Measurements from ENCODE around the gene COL4A1.

DNA sequence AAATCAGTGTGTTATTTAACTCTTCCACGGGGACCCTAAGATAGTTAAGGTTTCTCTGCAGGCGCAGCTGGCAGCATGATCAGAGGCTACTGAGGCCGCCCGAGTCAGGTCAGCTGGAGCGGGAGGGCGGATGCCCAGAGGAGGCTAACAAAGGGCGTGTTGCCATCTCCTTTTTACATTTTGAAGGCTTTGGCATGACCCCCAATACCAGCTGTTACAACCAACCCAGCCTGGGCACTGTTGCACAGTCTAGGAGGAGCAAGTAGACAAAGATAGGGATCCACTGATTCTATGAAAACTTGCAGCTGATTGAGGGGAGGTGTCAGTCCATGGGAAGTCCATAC, 15.8 kb upstream of the COL4A1 start:
- TF ChIP-seq, protein P1, sequence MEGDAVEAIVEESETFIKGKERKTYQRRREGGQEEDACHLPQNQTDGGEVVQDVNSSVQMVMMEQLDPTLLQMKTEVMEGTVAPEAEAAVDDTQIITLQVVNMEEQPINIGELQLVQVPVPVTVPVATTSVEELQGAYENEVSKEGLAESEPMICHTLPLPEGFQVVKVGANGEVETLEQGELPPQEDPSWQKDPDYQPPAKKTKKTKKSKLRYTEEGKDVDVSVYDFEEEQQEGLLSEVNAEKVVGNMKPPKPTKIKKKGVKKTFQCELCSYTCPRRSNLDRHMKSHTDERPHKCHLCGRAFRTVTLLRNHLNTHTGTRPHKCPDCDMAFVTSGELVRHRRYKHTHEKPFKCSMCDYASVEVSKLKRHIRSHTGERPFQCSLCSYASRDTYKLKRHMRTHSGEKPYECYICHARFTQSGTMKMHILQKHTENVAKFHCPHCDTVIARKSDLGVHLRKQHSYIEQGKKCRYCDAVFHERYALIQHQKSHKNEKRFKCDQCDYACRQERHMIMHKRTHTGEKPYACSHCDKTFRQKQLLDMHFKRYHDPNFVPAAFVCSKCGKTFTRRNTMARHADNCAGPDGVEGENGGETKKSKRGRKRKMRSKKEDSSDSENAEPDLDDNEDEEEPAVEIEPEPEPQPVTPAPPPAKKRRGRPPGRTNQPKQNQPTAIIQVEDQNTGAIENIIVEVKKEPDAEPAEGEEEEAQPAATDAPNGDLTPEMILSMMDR (IDR thresholded peaks at IDR 0.05), result no peak
- TF ChIP-seq, protein P2, sequence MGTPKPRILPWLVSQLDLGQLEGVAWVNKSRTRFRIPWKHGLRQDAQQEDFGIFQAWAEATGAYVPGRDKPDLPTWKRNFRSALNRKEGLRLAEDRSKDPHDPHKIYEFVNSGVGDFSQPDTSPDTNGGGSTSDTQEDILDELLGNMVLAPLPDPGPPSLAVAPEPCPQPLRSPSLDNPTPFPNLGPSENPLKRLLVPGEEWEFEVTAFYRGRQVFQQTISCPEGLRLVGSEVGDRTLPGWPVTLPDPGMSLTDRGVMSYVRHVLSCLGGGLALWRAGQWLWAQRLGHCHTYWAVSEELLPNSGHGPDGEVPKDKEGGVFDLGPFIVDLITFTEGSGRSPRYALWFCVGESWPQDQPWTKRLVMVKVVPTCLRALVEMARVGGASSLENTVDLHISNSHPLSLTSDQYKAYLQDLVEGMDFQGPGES (IDR thresholded peaks at IDR 0.05; ENCODE audit: low read depth, low read length), result no peak
- TF ChIP-seq, protein P3, sequence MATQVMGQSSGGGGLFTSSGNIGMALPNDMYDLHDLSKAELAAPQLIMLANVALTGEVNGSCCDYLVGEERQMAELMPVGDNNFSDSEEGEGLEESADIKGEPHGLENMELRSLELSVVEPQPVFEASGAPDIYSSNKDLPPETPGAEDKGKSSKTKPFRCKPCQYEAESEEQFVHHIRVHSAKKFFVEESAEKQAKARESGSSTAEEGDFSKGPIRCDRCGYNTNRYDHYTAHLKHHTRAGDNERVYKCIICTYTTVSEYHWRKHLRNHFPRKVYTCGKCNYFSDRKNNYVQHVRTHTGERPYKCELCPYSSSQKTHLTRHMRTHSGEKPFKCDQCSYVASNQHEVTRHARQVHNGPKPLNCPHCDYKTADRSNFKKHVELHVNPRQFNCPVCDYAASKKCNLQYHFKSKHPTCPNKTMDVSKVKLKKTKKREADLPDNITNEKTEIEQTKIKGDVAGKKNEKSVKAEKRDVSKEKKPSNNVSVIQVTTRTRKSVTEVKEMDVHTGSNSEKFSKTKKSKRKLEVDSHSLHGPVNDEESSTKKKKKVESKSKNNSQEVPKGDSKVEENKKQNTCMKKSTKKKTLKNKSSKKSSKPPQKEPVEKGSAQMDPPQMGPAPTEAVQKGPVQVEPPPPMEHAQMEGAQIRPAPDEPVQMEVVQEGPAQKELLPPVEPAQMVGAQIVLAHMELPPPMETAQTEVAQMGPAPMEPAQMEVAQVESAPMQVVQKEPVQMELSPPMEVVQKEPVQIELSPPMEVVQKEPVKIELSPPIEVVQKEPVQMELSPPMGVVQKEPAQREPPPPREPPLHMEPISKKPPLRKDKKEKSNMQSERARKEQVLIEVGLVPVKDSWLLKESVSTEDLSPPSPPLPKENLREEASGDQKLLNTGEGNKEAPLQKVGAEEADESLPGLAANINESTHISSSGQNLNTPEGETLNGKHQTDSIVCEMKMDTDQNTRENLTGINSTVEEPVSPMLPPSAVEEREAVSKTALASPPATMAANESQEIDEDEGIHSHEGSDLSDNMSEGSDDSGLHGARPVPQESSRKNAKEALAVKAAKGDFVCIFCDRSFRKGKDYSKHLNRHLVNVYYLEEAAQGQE (IDR thresholded peaks at IDR 0.05; ENCODE audit: low read depth, low read length), result no peak
- no peak for TF ChIP-seq EP300 (IDR thresholded peaks at IDR 0.05; ENCODE audit: borderline replicate concordance in 1 of 2, low read depth in 1 of 2, low read length in 1 of 2)
- no peak for TF ChIP-seq FOXJ3 (CRISPR knock-in tag; IDR thresholded peaks at IDR 0.05)
- TF ChIP-seq, protein P4, sequence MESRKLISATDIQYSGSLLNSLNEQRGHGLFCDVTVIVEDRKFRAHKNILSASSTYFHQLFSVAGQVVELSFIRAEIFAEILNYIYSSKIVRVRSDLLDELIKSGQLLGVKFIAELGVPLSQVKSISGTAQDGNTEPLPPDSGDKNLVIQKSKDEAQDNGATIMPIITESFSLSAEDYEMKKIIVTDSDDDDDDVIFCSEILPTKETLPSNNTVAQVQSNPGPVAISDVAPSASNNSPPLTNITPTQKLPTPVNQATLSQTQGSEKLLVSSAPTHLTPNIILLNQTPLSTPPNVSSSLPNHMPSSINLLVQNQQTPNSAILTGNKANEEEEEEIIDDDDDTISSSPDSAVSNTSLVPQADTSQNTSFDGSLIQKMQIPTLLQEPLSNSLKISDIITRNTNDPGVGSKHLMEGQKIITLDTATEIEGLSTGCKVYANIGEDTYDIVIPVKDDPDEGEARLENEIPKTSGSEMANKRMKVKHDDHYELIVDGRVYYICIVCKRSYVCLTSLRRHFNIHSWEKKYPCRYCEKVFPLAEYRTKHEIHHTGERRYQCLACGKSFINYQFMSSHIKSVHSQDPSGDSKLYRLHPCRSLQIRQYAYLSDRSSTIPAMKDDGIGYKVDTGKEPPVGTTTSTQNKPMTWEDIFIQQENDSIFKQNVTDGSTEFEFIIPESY (IDR thresholded peaks at IDR 0.05; ENCODE audit: borderline replicate concordance, low read depth), result no peak
